H4 (cell line): ENCODE results near the gene FSTL1. TPM values are rescaled to one million over a fixed set of nuclear protein-coding genes. Genes with fewer than 3 reads are reported as not detected.

Experiments used
- DNase-seq: peaks from one replicate; pipeline ENCODE4 v3.0.0-alpha.2; 2015; ENCODE audit warnings: low spot score
- total RNA-seq: library from RNA; depleted of rRNA; stranded (reverse); fragments of >200 nt; shearing (Covaris generic); gene quantifications from 2 replicates; pipeline ENCODE4 v1.2.3, GENCODE V29; 2014; rRNA removed

Gene FSTL1
- total RNA-seq: 290 and 316 TPM in 2 replicates

GRCh38 chr3:120450600-120451271, at the start of gene FSTL1:
Gene FSTL1, minus strand, starts transcription at chr3:120450992. Its CDS starts 246 bp downstream, at chr3:120450746.
- peak; percentile 43 for DNase-seq

- DNase-seq: peak; percentile 86
These were observed 48.0 kb upstream of the FSTL1 start for GRCh38 chr3:120498556-120499346.

GRCh38 chr3:120497818-120498217, 47.0 kb upstream of the FSTL1 start:
- DNase-seq: no peak

- peak; percentile 79 for DNase-seq
These were observed 46.5 kb upstream of the FSTL1 start for GRCh38 chr3:120497336-120497735.

- DNase-seq: peak; percentile 50
These were observed 45.6 kb upstream of the FSTL1 start for GRCh38 chr3:120496278-120497002.

GRCh38 chr3:120495809-120496208, 45.0 kb upstream of the FSTL1 start:
- no peak for DNase-seq

- no peak for DNase-seq
These were observed 41.3 kb upstream of the FSTL1 start for GRCh38 chr3:120492103-120492502.

GRCh38 chr3:120489421-120489820, 38.6 kb upstream of the FSTL1 start:
- DNase-seq: no peak

- no peak for DNase-seq
These were observed 37.5 kb upstream of the FSTL1 start for GRCh38 chr3:120488296-120488695.

GRCh38 chr3:120487191-120487650, 36.4 kb upstream of the FSTL1 start:
- no peak for DNase-seq

- DNase-seq: no peak
These were observed 30.3 kb upstream of the FSTL1 start for GRCh38 chr3:120481081-120481480.

- no peak for DNase-seq
These were observed 27.0 kb upstream of the FSTL1 start for GRCh38 chr3:120477781-120478180.

GRCh38 chr3:120475722-120476377, 25.1 kb upstream of the FSTL1 start:
- no peak for DNase-seq

GRCh38 chr3:120473896-120474675, 23.3 kb upstream of the FSTL1 start:
- no peak for DNase-seq

- DNase-seq: no peak
These were observed 22.6 kb upstream of the FSTL1 start for GRCh38 chr3:120473389-120473788.

GRCh38 chr3:120472121-120472844, 21.5 kb upstream of the FSTL1 start:
- DNase-seq: no peak

- no peak for DNase-seq
These were observed 20.9 kb upstream of the FSTL1 start for GRCh38 chr3:120471643-120472042.

- DNase-seq: no peak
These were observed 20.1 kb upstream of the FSTL1 start for GRCh38 chr3:120470870-120471269.

- DNase-seq: no peak
These were observed 19.1 kb upstream of the FSTL1 start for GRCh38 chr3:120469882-120470301.

GRCh38 chr3:120469440-120469839, 18.6 kb upstream of the FSTL1 start:
- DNase-seq: no peak
